ENCODE results near the gene IMMP2L.
A peak's percentile ranks its signal among the peaks of the same experiment; 100 is the strongest.
"Not testable (repeated sequence)": the region's sequence is repeated elsewhere in the genome, so short reads cannot be mapped to it uniquely, and the experiment has no call there.

The IMMP2L gene

GRCh38 chr7:111091593-111092358 is 470.5 kb downstream of the IMMP2L start:
- peak; percentile 59 for DNase-seq

DNA sequence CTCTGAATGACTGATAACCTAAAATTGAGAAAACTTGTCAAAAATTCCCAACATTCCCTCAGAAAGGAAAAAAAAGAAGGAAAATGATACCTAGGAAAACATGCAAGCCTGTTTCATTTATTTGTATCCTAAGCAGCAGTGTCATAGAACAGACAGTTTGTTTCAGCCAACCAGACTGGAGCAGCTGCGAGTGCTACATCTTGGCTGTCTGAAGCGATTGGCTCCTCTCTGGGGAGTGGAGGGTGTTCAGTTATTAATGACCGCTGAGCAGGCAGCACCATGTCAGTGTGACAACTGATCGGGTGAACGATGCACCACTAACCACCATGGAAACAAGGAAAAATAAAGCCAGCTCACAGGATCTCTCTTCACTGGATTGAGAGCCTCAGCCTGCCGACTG is 471.4 kb downstream of the IMMP2L start, which contains the start of gene LRRN3:
TSS of gene LRRN3 (plus strand) at position 282 of the 400 bp plus-strand sequence. CDS start 31,646 bp downstream, outside the sequence.
- peak; percentile 82 for DNase-seq

- DNase-seq = peak; percentile 61
Observed at GRCh38 chr7:111089822-111090426, 472.4 kb downstream of the IMMP2L start.

- no peak for DNase-seq
Observed at GRCh38 chr7:111088328-111088727, 474.0 kb downstream of the IMMP2L start.

DNA sequence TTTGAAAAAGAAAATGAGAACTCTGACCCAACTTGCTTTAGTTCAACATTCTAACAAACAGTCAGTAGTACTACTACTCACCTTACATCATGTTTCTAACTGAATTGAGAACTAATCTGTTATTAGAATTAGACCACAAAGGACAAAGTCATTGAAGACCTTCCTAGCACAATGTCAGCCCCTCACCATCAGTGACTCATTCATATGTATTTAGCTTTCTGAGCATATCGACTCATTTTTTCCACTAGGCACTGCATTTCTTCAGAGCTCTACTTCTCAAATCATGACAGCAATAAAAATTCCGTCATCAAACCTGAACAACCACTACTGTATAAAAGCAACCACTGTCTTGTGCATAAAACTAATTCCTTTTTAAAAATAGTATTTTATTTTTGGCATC is 475.8 kb downstream of the IMMP2L start:
- DNase-seq = no peak

- DNase-seq = no peak
Observed at GRCh38 chr7:111085356-111085755, 476.9 kb downstream of the IMMP2L start.

- no peak for DNase-seq
Observed at GRCh38 chr7:111083413-111083812, 478.9 kb downstream of the IMMP2L start.

DNA sequence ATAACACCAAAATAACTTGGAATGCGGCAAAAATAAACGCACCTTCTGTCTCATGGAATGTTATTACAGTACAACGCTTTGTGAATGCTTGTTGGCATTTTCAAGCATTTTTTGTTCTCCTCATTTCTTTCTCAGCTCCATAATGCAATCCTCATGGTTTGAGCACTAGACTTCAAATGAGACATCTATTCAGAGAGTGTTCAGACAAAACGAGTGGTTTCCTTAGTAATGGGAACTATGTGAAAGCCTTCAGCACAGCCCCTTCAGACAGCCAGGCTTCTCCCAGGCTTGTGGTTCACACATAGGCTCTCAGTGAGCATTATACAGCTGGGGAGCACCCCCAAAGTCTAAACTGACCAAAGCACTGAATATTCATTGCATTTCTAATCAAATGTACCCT is 479.9 kb downstream of the IMMP2L start:
- DNase-seq = no peak

DNA sequence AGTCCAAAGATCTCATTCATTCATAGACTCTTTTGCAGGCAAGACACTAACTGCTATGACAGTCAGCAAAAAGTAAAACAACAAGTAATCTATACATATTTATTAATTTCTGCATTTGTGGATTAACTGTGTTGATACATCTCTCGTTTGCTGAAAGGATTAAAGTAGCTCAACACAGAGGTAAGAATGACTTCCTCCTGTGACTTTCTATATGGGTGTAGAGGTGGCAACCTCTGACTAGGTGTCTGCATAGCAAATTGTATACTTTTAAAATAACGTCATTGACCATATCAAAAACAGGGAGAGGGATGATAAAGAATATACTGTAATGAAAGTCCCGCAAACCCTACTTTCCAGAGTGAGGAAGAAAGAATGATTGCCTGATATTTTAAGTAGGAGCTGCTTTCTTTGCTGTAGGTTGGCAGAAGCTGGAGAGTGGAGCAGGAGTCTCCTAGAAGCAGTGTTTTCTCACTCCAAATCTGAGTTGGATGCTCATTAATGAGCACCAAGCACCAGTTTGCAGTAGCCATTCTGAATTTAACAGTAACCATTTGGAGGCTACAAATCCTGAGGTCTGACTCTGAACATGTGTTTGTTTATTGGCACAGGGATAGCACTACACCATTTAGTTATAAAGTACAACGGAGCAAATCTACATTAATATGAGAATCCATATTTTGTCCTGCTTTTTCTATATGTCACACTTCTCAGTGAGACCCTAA is 480.6 kb downstream of the IMMP2L start:
- no peak for DNase-seq

DNA sequence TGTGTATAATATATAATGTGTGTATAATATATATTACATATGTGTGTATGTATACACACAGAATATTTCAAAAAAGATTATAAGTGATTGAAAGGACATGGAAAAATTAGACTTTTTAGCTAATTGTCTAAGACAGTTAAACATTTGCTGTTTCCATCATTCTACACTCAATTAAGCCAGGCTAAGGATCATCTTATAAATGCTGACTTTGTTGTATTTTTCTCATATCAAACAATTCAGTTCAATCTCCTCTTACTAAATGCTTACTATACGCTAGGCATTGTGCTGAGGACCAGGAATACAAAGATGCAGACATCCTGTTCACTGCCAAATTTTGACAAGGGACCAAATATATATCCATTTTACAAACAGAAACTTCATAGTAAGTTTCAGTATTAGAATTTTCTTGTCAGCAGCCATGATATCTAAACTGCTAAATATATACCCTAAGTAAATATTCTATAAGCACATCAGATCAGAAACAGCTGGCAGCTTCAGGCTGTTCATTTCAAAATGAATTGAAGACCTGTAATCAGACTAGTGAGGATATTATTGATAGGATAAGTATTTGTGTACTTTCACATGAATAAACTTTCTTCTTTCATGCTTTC is 481.7 kb downstream of the IMMP2L start:
- DNase-seq = no peak

DNA sequence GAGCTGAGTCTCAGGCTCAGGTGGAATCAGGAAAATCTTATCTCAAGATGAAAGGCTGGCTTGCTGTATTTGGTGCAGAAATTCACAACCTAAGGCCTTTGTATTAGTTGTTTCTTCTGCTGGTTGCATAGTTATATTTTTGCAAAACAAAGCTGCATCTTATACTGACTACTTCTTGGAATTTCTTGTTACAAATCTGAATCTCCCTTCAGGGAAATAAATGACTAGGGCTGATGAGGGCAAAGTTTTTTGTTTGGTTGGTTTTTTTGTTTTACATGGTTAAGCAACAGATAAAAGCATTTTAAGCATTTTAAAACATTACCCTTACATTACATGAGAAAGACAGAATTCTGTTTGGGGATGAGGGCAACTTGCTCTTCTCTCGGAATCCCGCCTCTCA is 485.3 kb downstream of the IMMP2L start:
- no peak for DNase-seq

GRCh38 chr7:111076205-111076604 is 486.1 kb downstream of the IMMP2L start:
- DNase-seq = no peak

DNA sequence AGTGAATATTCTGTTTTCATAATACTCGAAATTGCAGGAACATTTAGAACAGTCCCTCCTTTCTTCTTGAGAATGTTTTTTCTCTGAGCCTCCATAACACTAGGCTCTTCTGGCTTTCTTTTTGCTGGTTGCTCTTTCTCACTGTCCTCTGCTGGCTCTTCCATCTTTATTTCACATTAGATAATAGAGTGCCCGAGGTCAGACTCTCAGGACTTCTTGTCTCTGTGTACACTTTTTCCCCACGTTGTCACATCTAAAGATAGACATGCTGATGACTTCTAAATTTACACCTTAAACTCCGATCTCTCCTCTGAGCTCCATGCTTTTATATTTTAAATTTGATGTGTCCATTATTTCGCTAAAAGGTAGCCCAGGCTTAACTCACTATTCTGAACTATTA is 486.8 kb downstream of the IMMP2L start:
- no peak for DNase-seq

DNA sequence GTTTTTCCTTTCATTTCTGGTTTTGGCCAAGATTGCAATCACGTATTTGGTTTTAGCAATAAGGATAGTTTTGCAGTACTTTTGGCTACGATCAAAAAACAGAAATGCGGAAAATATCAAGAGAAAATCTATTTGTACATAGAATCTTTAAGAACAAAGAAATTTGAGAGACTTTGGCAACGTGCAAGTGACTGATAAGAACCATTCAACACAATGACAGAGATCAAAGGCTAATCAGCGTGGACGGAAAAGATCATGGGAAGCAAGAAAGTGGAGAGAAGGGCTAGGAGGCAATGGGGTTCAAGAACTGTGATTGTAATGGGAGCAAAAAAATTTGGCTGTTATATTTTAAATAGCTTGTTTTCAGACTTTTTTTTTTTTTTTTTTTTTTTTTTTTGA is 487.5 kb downstream of the IMMP2L start:
- no peak for DNase-seq

GRCh38 chr7:111074071-111074747 is 488.1 kb downstream of the IMMP2L start:
- DNase-seq = no peak

DNA sequence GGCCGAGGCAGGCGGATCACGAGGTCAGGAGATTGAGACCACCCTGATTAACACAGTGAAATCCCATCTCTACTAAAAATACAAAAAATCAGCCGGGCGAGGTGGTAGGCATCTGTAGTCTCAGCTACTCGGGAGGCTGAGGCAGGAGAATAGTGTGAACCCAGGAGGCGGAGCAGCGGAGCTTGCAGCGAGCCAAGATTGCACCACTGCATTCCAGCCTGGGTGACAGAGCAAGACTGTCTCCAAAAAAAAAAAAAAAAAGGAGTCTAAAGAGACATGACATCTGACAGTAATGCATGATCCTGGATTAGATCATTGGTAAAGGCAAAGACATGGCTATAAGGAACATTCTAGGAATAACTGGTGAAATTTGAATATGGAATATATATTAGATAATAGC is 489.6 kb downstream of the IMMP2L start:
- DNase-seq = not testable (repeated sequence)

DNA sequence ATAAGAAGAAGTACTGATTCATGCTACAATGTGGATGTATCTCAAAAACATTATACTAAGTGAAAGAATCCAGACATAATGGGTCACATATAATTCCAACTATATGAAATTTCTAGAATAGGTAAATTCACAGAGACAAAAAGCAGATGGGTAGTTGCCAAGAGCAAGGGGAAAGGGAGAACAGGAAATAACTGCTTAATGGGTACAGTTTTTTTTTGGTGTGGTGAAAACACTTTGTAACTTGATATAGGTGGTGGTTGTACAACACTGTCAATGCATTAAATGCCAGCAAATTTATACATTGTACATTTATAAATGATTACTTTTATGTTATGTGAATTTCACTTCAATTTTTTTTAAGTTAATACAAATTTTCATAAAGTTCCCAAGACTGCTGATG is 490.7 kb downstream of the IMMP2L start:
- DNase-seq = no peak

GRCh38 chr7:111068618-111069017 is 493.7 kb downstream of the IMMP2L start:
- no peak for DNase-seq

GRCh38 chr7:111067682-111068081 is 494.6 kb downstream of the IMMP2L start:
- DNase-seq = no peak

GRCh38 chr7:111067251-111067650 is 495.0 kb downstream of the IMMP2L start:
- no peak for DNase-seq

DNA sequence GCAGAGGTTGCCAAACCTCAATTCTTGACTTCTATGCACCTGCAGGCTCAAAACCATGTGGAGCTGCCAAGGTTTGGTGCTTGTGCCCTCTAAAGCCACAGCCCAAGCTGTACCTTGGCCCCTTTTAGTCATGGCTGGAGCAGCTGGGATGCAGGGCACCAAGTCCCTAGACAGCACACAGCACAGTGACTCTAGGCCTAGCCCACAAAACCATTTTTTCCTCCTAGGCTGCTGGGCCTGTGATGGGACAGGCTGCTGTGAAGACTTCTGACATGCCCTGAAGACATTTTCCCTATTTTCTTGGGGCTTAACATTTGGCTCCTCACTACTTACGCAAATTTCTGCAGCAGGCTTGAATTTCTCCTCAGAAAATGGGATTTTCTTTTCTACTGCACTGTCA is 499.1 kb downstream of the IMMP2L start:
- no peak for DNase-seq

GRCh38 chr7:111059833-111060232 is 502.5 kb downstream of the IMMP2L start:
- DNase-seq = no peak

- DNase-seq = no peak
Observed at GRCh38 chr7:111057066-111057465, 505.2 kb downstream of the IMMP2L start.
